Gastrocnemius medialis (tissue), 4 donors: ENCODE measurements around the gene SCN7A. TPM values are rescaled to one million over a fixed set of nuclear protein-coding genes. Genes with fewer than 3 reads are reported as not detected.
"Not testable (repeated sequence)": the region's sequence is repeated elsewhere in the genome, so short reads cannot be mapped to it uniquely, and the experiment has no call there.

ENCODE experiments used
- ATAC-seq, 2 donors: fragments of 150-250 bp; one replicate each; pipeline ENCODE4 v1.9.1; 2016
- DNase-seq, 2 donors: peaks; one replicate each; pipeline ENCODE4 v3.0.0-alpha.2; 2019
- H3K27ac ChIP-seq, 4 donors: fragments of 200-600 bp; sonication (generic); 1 replicate in 1 of 4; 2 replicates in 3 of 4; pipeline ENCODE4 v1.5.1; 2016 to 2018; ENCODE audit warnings: mild to moderate bottlenecking in 2 of 4, moderate library complexity in 1 of 4
- H3K27me3 ChIP-seq, 3 donors: fragments of 200-600 bp; sonication (generic) in 2 of 3; 1 replicate in 1 of 3; 2 replicates in 2 of 3; pipeline versions ENCODE4 v1.5.1 to v1.6.0; 2016 to 2019; ENCODE audit warnings: mild to moderate bottlenecking in 1 of 3, moderate library complexity in 1 of 3
- H3K36me3 ChIP-seq, 2 donors: fragments of 200-600 bp; sonication (generic) in 1 of 2; one replicate each; pipeline ENCODE4 v1.5.1; 2017 to 2018
- H3K4me1 ChIP-seq, 2 donors: fragments of 200-600 bp; sonication (generic) in 1 of 2; one replicate each; pipeline ENCODE4 v1.5.1; 2016 to 2017; ENCODE audit warnings: mild to moderate bottlenecking in 2 of 2
- H3K4me3 ChIP-seq, 4 donors: fragments of 200-600 bp; sonication (generic) in 3 of 4; 1 replicate in 1 of 4; 2 replicates in 3 of 4; pipeline ENCODE4 v1.5.1; 2016 to 2019; ENCODE audit warnings: mild to moderate bottlenecking in 2 of 4
- H3K9me3 ChIP-seq, 3 donors: fragments of 200-600 bp; sonication (generic) in 2 of 3; 1 replicate in 1 of 3; 2 replicates in 2 of 3; pipeline ENCODE4 v1.5.1; 2016 to 2019
- POLR2A ChIP-seq, 2 donors: fragments of 450-650 bp; IDR thresholded peaks; one replicate each; pipeline ENCODE4 v1.6.1; 2017; ENCODE audit warnings: antibody characterized with exemption in 2 of 2, mild to moderate bottlenecking in 2 of 2, moderate library complexity in 2 of 2
- in situ Hi-C, 4 donors: fragments of 200-750 bp; cut with MboI; loops; one replicate each; pipeline versions ENCODE4 v1.15.0 to v1.8.0; 2017; ENCODE audit warnings: low sequenced_read_pairs in 4 of 4
- intact Hi-C: fragments of 100-400 bp; cut with DNase I; formaldehyde crosslinking; loops from one replicate; pipeline ENCODE4 v1.15.1; 2023; ENCODE audit warnings: low total_unique reads
- total RNA-seq, 4 donors: library from RNA; depleted of rRNA; stranded (reverse); fragments of >200 nt; gene quantifications; one replicate each; pipeline versions ENCODE4 v1.1.0 to v1.2.3, GENCODE V29; 2016
- TF ChIP-seq, protein P1 (sequence below), 5 experiments: fragments of 450-650 bp in 3 of 5; fragments of 200-600 bp in 2 of 5; sonication (generic) in 2 of 5; IDR thresholded peaks in 4 of 5; conservative IDR thresholded peaks in 1 of 5; 1 replicate in 4 of 5; 2 replicates in 1 of 5; pipeline ENCODE4 v1.5.1; 2016 to 2019; ENCODE audit warnings: antibody characterized with exemption in 5 of 5, mild to moderate bottlenecking in 3 of 5, moderate library complexity in 3 of 5

The SCN7A gene
- total RNA-seq, 4 donors from 2014 or later, result 2.5 to 16.5 (median 5.2) TPM

DNA sequence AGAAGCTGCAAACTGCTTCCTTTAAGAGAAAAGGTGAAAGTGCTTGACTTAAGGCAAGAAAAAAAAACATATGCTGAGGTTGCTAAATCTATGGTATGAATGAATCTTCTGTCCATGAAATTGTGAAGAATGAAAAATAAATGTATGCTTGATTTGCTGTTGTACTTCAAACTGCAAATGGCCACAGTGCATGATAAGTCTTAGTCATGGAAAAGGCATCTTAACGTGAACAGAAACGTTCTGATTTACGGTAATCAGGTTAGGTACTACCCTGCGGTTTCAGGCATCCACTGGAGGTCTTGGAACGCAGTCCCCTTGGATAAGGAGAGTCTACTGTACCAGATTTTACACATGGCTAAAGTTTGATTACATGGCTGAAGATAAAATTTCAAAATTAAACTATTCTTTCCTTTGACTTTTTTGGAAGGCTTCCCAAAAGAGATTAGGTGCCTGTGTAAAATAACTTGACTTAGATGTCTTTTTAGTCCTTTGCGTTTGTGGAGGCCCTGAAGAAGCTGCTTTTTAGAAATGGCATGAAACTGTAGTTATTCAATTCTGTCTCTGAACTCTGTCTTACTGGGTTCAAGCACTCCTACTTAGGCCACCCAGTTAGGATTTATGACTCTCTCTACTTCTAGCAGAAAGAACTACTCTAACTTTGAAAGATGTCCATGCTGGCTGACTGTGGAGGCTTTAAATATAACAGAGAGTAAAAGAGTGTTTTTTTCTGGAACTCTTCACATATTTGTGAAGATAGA lies 82.4 kb downstream of the SCN7A start:
- no peaks in the 10 kb centered on the region for H3K27me3 ChIP-seq
- in situ Hi-C loops (no loop called here), intact Hi-C loops (no loop called here)
- DNase-seq (no peak), ATAC-seq (no peak)
- no peaks in the 10 kb centered on the region for H3K36me3 ChIP-seq
- no peak overlapping the region for H3K27ac ChIP-seq
- H3K4me3 ChIP-seq, result no peak overlapping the region
- H3K9me3 ChIP-seq, result no peaks in the 10 kb centered on the region
- TF ChIP-seq, protein P1, sequence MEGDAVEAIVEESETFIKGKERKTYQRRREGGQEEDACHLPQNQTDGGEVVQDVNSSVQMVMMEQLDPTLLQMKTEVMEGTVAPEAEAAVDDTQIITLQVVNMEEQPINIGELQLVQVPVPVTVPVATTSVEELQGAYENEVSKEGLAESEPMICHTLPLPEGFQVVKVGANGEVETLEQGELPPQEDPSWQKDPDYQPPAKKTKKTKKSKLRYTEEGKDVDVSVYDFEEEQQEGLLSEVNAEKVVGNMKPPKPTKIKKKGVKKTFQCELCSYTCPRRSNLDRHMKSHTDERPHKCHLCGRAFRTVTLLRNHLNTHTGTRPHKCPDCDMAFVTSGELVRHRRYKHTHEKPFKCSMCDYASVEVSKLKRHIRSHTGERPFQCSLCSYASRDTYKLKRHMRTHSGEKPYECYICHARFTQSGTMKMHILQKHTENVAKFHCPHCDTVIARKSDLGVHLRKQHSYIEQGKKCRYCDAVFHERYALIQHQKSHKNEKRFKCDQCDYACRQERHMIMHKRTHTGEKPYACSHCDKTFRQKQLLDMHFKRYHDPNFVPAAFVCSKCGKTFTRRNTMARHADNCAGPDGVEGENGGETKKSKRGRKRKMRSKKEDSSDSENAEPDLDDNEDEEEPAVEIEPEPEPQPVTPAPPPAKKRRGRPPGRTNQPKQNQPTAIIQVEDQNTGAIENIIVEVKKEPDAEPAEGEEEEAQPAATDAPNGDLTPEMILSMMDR (IDR thresholded peaks at IDR 0.05 in 4 of 5, conservative IDR thresholded peaks at IDR 0.05 in 1 of 5), result no peak
- no peak for TF ChIP-seq POLR2A (IDR thresholded peaks at IDR 0.05)
- no peaks in the 10 kb centered on the region for H3K4me1 ChIP-seq

DNA sequence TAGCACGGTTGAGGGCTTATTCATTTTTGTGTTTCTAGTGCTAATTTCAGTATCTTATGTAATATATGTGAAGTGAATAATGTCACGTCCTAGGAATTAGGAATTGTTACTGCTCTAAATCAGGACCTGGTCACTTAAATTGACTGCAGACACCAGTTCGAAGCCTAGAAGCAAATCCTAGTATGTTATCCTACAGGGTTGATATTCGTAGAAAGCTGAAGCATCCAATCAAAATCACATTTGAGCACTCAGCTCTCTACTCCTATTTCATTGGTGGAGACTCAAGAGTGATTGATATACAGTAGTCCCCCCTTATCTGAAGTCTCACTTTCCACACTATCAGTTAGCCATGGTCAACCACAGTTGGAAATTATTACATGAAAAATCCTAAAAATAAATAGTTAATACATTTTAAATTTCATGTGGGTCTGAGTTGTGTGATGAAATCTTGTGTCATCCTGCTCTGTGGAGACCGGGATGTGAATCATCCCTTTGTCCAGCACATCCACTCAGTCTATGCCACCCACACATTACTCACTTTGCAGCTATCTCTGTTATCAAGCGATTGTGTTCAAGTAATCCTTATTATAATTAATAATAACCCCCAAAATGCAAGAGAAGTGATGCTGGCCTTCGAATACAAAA lies 83.1 kb downstream of the SCN7A start:
- intact Hi-C loops, result no loop called here
- no peak overlapping the region for H3K4me3 ChIP-seq
- DNase-seq (no peak), ATAC-seq (no peak)
- no peak overlapping the region for H3K27ac ChIP-seq
- H3K36me3 ChIP-seq, result no peaks in the 10 kb centered on the region
- H3K4me1 ChIP-seq, result no peaks in the 10 kb centered on the region
- in situ Hi-C loops, result no loop called here
- TF ChIP-seq, protein P1 (IDR thresholded peaks at IDR 0.05 in 4 of 5, conservative IDR thresholded peaks at IDR 0.05 in 1 of 5), result no peak
- TF ChIP-seq POLR2A (IDR thresholded peaks at IDR 0.05), result no peak
- no peaks in the 10 kb centered on the region for H3K9me3 ChIP-seq
- no peaks in the 10 kb centered on the region for H3K27me3 ChIP-seq

DNA sequence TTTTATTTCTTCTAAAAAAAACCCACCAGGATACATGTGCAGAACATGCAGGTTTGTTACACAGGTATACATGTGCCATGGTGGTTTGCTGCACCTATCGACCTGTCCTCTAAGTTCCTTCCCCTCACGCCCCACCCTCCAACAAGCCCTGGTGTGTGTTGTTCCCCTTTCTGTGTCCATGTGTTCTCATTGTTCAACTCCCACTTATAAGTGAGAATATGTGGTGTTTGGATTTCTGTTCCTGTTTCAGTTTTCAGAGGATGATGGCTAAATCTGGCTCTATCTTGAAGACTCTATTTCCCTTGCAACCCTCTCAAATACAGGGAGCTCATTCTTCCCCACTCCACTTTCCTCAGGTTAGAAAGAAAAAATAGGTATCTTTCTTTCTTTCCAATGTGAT lies 86.3 kb downstream of the SCN7A start:
- H3K4me3 ChIP-seq, H3K27me3 ChIP-seq, H3K4me1 ChIP-seq, H3K9me3 ChIP-seq, DNase-seq, H3K36me3 ChIP-seq, H3K27ac ChIP-seq, in situ Hi-C loops, intact Hi-C loops, ATAC-seq: not testable (repeated sequence)

DNA sequence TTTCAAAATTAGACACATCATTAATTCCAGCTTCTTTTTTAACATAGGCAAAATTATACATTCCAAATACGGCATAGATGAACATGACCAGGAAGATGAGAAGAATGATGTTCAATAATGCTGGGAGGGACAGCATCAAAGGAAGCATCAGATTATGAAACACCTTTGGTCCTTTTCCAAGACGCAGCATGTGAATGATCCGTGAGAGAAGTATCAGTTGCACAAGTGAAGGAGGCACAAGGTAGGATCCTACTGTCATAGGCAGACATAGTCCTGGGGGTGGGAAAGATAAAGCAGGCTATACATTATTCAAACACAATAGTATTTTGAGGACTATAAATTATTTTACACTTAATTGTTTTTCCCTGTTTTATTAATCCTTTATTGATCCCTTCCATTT lies 87.7 kb downstream of the SCN7A start:
- no peaks in the 10 kb centered on the region for H3K27me3 ChIP-seq
- intact Hi-C loops, result no loop called here

DNA sequence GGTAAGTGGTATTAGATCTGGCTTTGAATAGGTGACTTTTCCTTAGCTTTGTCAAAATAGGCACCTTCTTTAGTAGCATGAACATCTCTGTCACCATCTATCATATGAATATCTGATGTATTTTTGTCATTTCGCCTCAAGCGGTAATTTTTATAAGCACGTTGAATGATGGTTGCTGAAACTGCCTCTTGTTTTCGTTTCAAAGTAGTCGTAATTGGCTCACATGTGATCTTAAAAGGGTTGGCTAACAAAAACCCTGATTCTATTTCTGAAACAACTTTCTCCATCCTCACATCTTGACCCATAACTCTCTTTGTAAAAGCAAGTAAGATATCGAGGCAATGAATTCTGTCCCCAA lies 88.5 kb downstream of the SCN7A start:
- H3K27me3 ChIP-seq, result no peaks in the 10 kb centered on the region
- DNase-seq, result no peak
- no peaks in the 10 kb centered on the region for H3K36me3 ChIP-seq
- intact Hi-C loops (no loop called here), in situ Hi-C loops (no loop called here)
- TF ChIP-seq, protein P1 (IDR thresholded peaks at IDR 0.05 in 4 of 5, conservative IDR thresholded peaks at IDR 0.05 in 1 of 5), result no peak
- no peak for TF ChIP-seq POLR2A (IDR thresholded peaks at IDR 0.05)
- H3K4me3 ChIP-seq, result no peak overlapping the region
- H3K27ac ChIP-seq, result no peak overlapping the region
- ATAC-seq, result no peak
- no peaks in the 10 kb centered on the region for H3K4me1 ChIP-seq
- no peaks in the 10 kb centered on the region for H3K9me3 ChIP-seq

More for the DNA sequence above, 87.7 kb downstream of the SCN7A start:
- Histone ChIP-seq H3K4me3 (no peak overlapping the region), H3K9me3 (no peaks in the 10 kb centered on the region), H3K27ac (no peak overlapping the region), H3K4me1 (no peaks in the 10 kb centered on the region), H3K36me3 (no peaks in the 10 kb centered on the region)
- TF ChIP-seq, protein P1 (IDR thresholded peaks at IDR 0.05 in 4 of 5, conservative IDR thresholded peaks at IDR 0.05 in 1 of 5), result no peak
- TF ChIP-seq POLR2A (IDR thresholded peaks at IDR 0.05), result no peak
- no peak for DNase-seq
- in situ Hi-C loops, result no loop called here
- ATAC-seq, result no peak
